ENCODE data around the gene C1QTNF12. TPM values are rescaled to one million over a fixed set of nuclear protein-coding genes. Genes with fewer than 3 reads are reported as not detected.

The C1QTNF12 gene
- total and polyA plus RNA-seq, 2 of the 8 experiments (the other 6 are each of a cell fraction or from before 2014, with no cell fraction given): 2.1 to 3.7 TPM

GRCh38 chr1:1281533-1282321 lies 35.2 kb upstream of the C1QTNF12 start (continued):
- TF ChIP-seq HDAC2 (IDR thresholded peaks at IDR 0.05; ENCODE audit: borderline replicate concordance in 1 of 2, low read depth in 2 of 2, low read length in 2 of 2) (no peak), RXRA (IDR thresholded peaks at IDR 0.05; ENCODE audit: insufficient read depth, low read depth, low read length) (no peak), USF2 (IDR thresholded peaks at IDR 0.05; ENCODE audit: low read length) (no peak), RAD21 (IDR thresholded peaks at IDR 0.05 in 1 of 2, conservative IDR thresholded peaks at IDR 0.05 in 1 of 2; ENCODE audit: low read depth in 2 of 2, low read length in 2 of 2) (no peak), SP4 (IDR thresholded peaks at IDR 0.05; ENCODE audit: low read length) (no peak), SAP30 (IDR thresholded peaks at IDR 0.05; ENCODE audit: insufficient read depth, insufficient replicate concordance, low read length) (no peak), POLR2AphosphoS5 (IDR thresholded peaks at IDR 0.05; ENCODE audit: low read depth, low read length) (no peak)
